KMS-11 (cell line): ENCODE measurements around the gene DNAJC1.
"Not testable (repeated sequence)": the region's sequence is repeated elsewhere in the genome, so short reads cannot be mapped to it uniquely, and the experiment has no call there.

Experiments used
- H2AFZ ChIP-seq: fragments of 200-600 bp; sonication (generic); 2 replicates; pipeline ENCODE4 v1.6.1; 2016; ENCODE audit warnings: antibody characterized with exemption, mixed run types, low read depth
- H3K27ac ChIP-seq: fragments of 200-600 bp; sonication (generic); 2 replicates; pipeline ENCODE4 v1.6.1; 2016; ENCODE audit warnings: mild to moderate bottlenecking, mixed run types
- H3K27me3 ChIP-seq: fragments of 200-600 bp; sonication (generic); 2 replicates; pipeline ENCODE4 v1.6.1; 2017; ENCODE audit warnings: mild to moderate bottlenecking, low read depth, mixed run types, moderate library complexity; ENCODE audit not compliant: insufficient read depth
- H3K36me3 ChIP-seq: fragments of 200-600 bp; sonication (generic); 2 replicates; pipeline ENCODE4 v1.6.1; 2017; ENCODE audit warnings: mild to moderate bottlenecking, mixed run types; ENCODE audit not compliant: insufficient read depth
- H3K4me1 ChIP-seq: fragments of 200-600 bp; sonication (generic); 2 replicates; pipeline ENCODE4 v1.6.1; 2016; ENCODE audit warnings: mild to moderate bottlenecking, low read depth, mixed run types; ENCODE audit not compliant: poor library complexity, severe bottlenecking
- H3K4me2 ChIP-seq: fragments of 200-600 bp; sonication (generic); 2 replicates; pipeline ENCODE4 v1.7.0; 2016; ENCODE audit warnings: mild to moderate bottlenecking, mixed run types
- H3K4me3 ChIP-seq: fragments of 200-600 bp; sonication (generic); IDR thresholded peaks from 2 replicates; pipeline ENCODE4 v1.6.1; 2017; ENCODE audit warnings: low read depth, low read length, mixed read lengths; ENCODE audit not compliant: insufficient read depth
- H3K79me2 ChIP-seq: fragments of 200-600 bp; sonication (generic); 2 replicates; pipeline ENCODE4 v1.6.1; 2016; ENCODE audit warnings: low read depth, mixed run types; ENCODE audit not compliant: insufficient read depth
- H3K9ac ChIP-seq: fragments of 200-600 bp; sonication (generic); 2 replicates; pipeline ENCODE4 v1.6.1; 2016; ENCODE audit warnings: mild to moderate bottlenecking, mixed run types
- H4K20me1 ChIP-seq: fragments of 200-600 bp; sonication (generic); 2 replicates; pipeline ENCODE4 v1.6.1; 2016; ENCODE audit warnings: mild to moderate bottlenecking, mixed run types; ENCODE audit not compliant: insufficient read depth
- TF ChIP-seq, protein P1 (sequence below): fragments of 200-600 bp; sonication (generic); conservative IDR thresholded peaks from 2 replicates; pipeline ENCODE4 v1.6.1; 2017; ENCODE audit warnings: low read depth, mild to moderate bottlenecking, antibody characterized with exemption, low read length, moderate library complexity, mixed read lengths

Gene DNAJC1

DNA sequence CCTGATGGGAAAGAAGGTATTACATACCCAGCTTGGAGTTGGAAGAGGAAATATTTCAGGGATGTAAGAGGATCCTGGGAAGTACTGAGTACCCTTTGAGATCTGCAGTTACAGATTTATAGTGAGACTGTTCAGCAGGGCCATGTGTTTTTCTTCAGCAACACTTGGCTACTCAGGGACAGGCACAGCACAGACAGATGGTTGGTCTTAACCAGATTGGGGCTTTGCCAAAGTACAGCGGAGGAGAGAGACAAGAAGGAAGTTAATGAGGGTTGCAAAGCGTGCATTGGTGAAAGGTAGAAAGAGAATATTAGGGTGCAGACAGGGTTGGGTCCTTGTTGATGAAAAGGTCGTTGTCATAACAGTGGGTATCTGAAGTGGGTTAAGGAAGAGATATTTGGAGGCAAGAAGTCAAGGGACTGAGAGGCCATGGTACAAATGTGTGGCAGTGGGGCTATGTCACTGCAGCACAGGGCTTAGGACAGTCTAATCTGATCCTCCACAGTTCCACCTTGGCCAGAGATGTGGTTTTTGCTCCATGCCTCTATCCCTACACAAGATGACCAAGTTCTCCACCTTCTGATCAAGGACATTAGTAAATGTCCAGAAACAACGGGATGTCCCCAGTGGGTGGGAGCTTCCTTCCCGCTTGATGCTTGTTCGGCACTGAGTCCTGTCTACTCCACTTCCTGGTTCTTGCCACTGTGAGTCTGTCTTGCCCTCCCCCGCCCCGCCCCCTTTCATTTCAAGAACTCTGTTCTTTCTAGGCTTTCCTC lies 18.9 kb upstream of the DNAJC1 start:
- no peak overlapping the region for H3K4me2 ChIP-seq
- no peak overlapping the region for H3K9ac ChIP-seq
- H2AFZ ChIP-seq = no peak overlapping the region
- no peaks in the 10 kb centered on the region for H3K4me1 ChIP-seq
- H4K20me1 ChIP-seq = no peaks in the 10 kb centered on the region
- H3K27ac ChIP-seq = no peak overlapping the region
- no peaks in the 10 kb centered on the region for H3K27me3 ChIP-seq
- TF ChIP-seq, protein P1, sequence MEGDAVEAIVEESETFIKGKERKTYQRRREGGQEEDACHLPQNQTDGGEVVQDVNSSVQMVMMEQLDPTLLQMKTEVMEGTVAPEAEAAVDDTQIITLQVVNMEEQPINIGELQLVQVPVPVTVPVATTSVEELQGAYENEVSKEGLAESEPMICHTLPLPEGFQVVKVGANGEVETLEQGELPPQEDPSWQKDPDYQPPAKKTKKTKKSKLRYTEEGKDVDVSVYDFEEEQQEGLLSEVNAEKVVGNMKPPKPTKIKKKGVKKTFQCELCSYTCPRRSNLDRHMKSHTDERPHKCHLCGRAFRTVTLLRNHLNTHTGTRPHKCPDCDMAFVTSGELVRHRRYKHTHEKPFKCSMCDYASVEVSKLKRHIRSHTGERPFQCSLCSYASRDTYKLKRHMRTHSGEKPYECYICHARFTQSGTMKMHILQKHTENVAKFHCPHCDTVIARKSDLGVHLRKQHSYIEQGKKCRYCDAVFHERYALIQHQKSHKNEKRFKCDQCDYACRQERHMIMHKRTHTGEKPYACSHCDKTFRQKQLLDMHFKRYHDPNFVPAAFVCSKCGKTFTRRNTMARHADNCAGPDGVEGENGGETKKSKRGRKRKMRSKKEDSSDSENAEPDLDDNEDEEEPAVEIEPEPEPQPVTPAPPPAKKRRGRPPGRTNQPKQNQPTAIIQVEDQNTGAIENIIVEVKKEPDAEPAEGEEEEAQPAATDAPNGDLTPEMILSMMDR = no peak
- H3K36me3 ChIP-seq = no peaks in the 10 kb centered on the region
- H3K4me3 ChIP-seq = no peak overlapping the region
- no peaks in the 10 kb centered on the region for H3K79me2 ChIP-seq

DNA sequence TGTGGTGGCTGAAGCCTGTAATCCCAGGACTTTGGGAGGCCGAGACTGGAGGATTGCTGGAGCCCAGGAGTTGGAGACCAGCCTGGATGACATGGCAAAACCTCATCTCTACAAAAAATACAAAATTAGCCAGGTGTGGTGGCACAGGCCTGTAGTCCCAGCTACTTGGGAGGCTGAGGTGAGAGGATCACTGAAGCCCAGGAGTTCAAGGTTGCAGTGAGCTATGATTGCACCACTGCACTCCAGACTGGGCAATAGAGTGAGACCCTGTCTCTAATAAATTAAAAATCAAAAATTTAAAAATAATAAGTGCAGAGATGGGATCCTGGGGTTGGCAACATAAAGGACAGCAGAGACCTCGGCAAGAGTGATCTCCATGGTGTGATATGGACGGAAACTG lies 17.6 kb upstream of the DNAJC1 start:
- H3K27ac ChIP-seq, H3K27me3 ChIP-seq, H3K9ac ChIP-seq, H3K79me2 ChIP-seq, H4K20me1 ChIP-seq, H3K4me3 ChIP-seq, H3K4me2 ChIP-seq, H3K4me1 ChIP-seq, H3K36me3 ChIP-seq, H2AFZ ChIP-seq: not testable (repeated sequence)

DNA sequence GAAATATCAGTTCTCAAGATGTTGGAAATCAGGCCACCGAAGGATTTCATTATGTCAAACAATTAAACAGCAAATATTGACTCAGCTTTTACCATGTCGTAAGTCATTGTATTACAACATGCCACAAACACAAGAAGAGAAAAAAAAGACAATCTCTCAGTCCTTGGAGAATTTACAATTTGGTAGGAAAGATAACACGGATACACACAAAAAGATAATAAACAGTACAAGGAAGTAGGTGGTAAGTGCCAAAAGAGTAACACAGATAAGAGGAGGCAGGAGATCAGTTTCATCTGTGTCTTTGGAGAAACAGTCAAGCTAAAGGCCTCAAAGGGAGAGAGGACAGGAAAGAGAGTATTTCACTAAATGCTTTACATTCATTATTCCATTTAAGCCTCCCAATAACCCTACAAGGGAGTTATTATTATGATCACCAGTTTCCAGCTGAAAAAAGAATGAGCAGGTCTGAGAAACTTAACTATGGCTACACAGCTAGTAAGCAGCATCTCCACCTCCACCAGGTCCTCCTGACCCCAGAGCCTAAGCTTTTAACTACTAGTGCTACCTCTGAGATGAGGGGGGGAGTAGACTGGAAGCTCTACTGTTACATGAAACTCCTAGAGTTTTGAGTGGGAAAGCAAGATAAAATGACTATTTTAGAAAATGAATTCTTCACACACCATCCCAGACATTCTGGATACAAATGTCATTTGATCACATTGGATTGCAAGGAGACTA lies 13.9 kb upstream of the DNAJC1 start:
- TF ChIP-seq, protein P1 = no peak
- Histone ChIP-seq H3K4me2 (no peak overlapping the region), H3K27ac (no peak overlapping the region), H3K9ac (no peak overlapping the region), H3K4me3 (no peak overlapping the region), H2AFZ (no peak overlapping the region), H4K20me1 (no peaks in the 10 kb centered on the region), H3K79me2 (no peaks in the 10 kb centered on the region), H3K27me3 (no peaks in the 10 kb centered on the region), H3K4me1 (no peaks in the 10 kb centered on the region), H3K36me3 (no peaks in the 10 kb centered on the region)

DNA sequence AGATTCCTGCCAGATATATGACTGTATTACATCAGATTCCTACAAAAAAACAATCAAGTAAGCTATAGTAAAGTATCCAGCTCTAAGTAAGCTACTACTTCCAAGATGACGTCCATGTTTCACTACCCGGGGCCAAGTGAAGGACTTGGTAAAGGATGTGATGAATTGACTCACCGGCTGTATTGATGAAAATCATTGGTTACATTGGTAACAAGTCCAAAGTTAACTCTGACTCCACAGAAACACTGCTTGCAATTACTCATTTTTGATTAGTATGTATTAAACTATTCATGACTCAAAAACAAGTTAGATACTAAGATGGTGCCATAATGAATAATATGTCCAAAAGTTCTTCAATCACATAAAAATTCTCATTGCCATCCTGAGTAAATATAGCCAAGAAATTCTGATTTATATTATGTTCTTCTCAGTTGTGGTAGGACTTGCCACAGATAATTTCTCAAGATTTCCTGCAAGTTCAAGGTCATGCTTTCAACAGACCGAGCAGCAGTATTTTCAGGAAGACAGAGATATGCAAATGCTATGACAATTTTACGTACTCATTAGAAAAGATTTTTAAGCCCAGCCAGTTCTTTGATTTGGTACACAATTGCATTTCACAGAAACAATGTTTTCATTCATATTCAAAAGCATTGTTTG lies 12.6 kb upstream of the DNAJC1 start:
- Histone ChIP-seq H3K4me1 (peaks cover under 1% of the 10 kb centered on the region), H2AFZ (no peak overlapping the region), H4K20me1 (no peaks in the 10 kb centered on the region), H3K36me3 (no peaks in the 10 kb centered on the region), H3K27ac (no peak overlapping the region), H3K9ac (no peak overlapping the region), H3K79me2 (no peaks in the 10 kb centered on the region), H3K4me2 (no peak overlapping the region), H3K4me3 (no peak overlapping the region), H3K27me3 (no peaks in the 10 kb centered on the region)
- TF ChIP-seq, protein P1 = no peak
